Activated naive CD8-positive, alpha-beta T cell treated with anti-CD3 and anti-CD28 coated beads for 36 hours (primary cell): ENCODE data around the gene BST1. TPM values are rescaled to one million over a fixed set of nuclear protein-coding genes. Genes with fewer than 3 reads are reported as not detected.

ENCODE experiments used
- DNase-seq: peaks from one replicate; pipeline ENCODE4 v3.0.0; 2021
- H3K27ac Mint-ChIP-seq: one replicate; pipeline ENCODE4 v1.8.0; 2022; ENCODE audit warnings: mild to moderate bottlenecking, moderate library complexity, mixed read lengths
- H3K27me3 Mint-ChIP-seq: one replicate; pipeline ENCODE4 v1.8.0; 2022; ENCODE audit warnings: mild to moderate bottlenecking, mixed read lengths
- H3K36me3 Mint-ChIP-seq: one replicate; pipeline ENCODE4 v1.8.0; 2021; ENCODE audit warnings: mild to moderate bottlenecking, mixed read lengths
- H3K4me1 Mint-ChIP-seq: one replicate; pipeline ENCODE4 v1.8.0; 2021; ENCODE audit warnings: mixed read lengths
- H3K4me3 Mint-ChIP-seq: one replicate; pipeline ENCODE4 v1.8.0; 2022; ENCODE audit warnings: mild to moderate bottlenecking, moderate library complexity, mixed read lengths
- H3K9me3 Mint-ChIP-seq: one replicate; pipeline ENCODE4 v1.8.0; 2022; ENCODE audit warnings: mixed read lengths
- total RNA-seq, 2 experiments: library from RNA; stranded (reverse); gene quantifications; one replicate each; pipeline ENCODE4 v1.2.3, GENCODE V29; 2021

BST1 gene
- under 1 TPM; 0.38 to 0.54 TPM for total RNA-seq

GRCh38 chr4:15702941-15703403, at the start of gene BST1:
TSS of gene BST1 (plus strand) at chr4:15703065. CDS start at chr4:15703145, 80 bp downstream.
- DNase-seq, result peak; percentile 52
- Mint-ChIP-seq H3K27ac (no peak within 1 kb of the TSS), H3K9me3 (no peaks in the 10 kb centered on the region), H3K27me3 (peaks cover 29% of the 10 kb centered on the region), H3K4me1 (peaks cover 9% of the 10 kb centered on the region), H3K36me3 (no peaks in the 10 kb centered on the region), H3K4me3 (peak within 1 kb of the TSS; percentile 78)

DNA sequence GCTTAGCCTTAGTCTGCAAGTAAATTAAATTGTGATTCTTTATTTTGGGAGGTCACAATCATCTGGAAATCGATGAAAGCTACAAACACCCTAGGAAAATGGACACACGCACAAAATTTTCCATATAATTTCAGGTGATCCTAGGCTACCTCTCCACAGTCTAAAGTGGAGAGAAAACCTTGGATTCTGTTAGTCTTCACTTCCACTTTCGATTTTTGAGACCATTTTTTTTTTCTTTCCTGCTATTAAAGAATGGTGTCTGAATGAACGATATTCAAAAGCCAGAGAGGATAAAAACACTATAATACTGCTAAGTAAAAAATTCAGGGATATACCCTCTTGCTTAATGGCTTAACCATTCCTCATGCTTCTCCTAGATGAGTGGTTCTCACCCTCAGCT, 49.4 kb upstream of the BST1 start:
- H3K4me3 Mint-ChIP-seq, result peak overlapping the region; percentile 97
- DNase-seq, result no peak
- H3K4me1 Mint-ChIP-seq, result peaks cover 68% of the 10 kb centered on the region
- H3K9me3 Mint-ChIP-seq, result no peaks in the 10 kb centered on the region
- no peaks in the 10 kb centered on the region for H3K27me3 Mint-ChIP-seq
- H3K27ac Mint-ChIP-seq, result peak overlapping the region; percentile 95
- H3K36me3 Mint-ChIP-seq, result peaks cover 22% of the 10 kb centered on the region

GRCh38 chr4:15653864-15654592, 48.8 kb upstream of the BST1 start:
- H3K9me3 Mint-ChIP-seq, result no peaks in the 10 kb centered on the region
- H3K4me3 Mint-ChIP-seq, result peak overlapping the region; percentile 97
- H3K27ac Mint-ChIP-seq, result peak overlapping the region; percentile 95
- no peaks in the 10 kb centered on the region for H3K27me3 Mint-ChIP-seq
- DNase-seq, result peak; percentile 29
- H3K36me3 Mint-ChIP-seq, result peaks cover 21% of the 10 kb centered on the region
- peaks cover 67% of the 10 kb centered on the region for H3K4me1 Mint-ChIP-seq

DNA sequence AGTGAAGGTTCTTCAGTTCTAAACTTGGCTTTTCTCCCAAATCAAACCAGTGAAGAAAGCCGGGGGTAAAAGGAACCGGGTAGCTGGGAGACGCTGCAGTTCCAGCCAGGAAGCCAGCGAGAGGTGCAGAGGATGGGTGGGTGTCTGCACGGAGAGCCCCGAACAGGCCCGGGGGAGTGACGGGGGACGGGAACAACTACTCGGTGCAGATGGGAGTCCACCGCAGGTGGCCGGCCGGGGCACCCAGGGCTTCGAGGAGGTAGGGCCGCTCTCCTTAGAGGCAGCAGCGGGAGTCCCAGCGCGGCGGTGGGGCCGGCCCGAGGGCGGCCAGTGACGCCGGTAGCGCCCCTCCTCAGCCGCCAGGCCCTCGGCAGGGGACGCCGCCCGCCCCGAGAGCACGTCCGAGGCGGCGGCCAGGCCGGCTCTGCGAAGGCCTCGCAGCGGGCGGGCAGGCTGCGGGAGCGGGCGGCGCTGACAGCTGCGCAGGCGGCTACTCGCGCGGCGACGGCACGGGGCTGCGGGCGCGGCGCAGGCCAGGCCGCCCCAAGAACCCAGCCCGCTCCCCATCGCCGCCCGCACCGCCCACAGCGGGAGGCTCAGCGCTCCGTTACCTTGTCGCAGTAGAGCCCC, 48.2 kb upstream of the BST1 start:
- Mint-ChIP-seq H3K36me3 (peaks cover 26% of the 10 kb centered on the region), H3K27ac (peak overlapping the region; percentile 96), H3K27me3 (no peaks in the 10 kb centered on the region), H3K4me1 (peaks cover 70% of the 10 kb centered on the region), H3K4me3 (peak overlapping the region; percentile 97), H3K9me3 (no peaks in the 10 kb centered on the region)
- DNase-seq, result no peak

GRCh38 chr4:15655223-15656037, 47.4 kb upstream of the BST1 start, which contains the start of gene FBXL5:
TSS of gene FBXL5 (minus strand) at chr4:15655357. CDS start at chr4:15655287, 70 bp downstream.
- Mint-ChIP-seq H3K27me3 (no peaks in the 10 kb centered on the region), H3K9me3 (no peaks in the 10 kb centered on the region), H3K4me1 (peaks cover 71% of the 10 kb centered on the region), H3K4me3 (peak within 1 kb of the TSS; percentile 97), H3K36me3 (peaks cover 30% of the 10 kb centered on the region), H3K27ac (peak within 1 kb of the TSS; percentile 97)
- DNase-seq, result peak; percentile 93

DNA sequence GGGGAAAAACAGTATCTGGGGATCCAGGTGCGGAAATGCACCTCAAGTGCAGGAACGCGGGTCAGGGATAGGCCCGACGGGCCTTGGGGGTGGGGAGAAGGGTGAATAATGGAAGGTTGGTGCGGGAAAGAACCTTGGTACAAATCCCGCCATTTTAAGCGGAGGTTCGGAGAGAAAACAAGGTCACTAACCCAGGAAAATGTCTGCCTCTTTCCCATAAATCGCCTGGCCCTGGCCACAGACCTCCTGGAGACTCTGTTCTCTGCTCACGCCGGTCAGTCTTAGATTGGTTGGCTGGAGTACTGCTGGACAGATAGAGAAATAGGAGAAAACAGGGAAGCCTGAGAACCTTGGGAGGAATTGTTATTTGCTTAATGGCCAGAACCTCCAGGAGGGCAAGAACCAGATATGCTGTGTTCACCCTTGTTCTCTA, 46.8 kb upstream of the BST1 start:
- peaks cover 35% of the 10 kb centered on the region for H3K36me3 Mint-ChIP-seq
- peak overlapping the region; percentile 83 for H3K4me3 Mint-ChIP-seq
- H3K27ac Mint-ChIP-seq, result peak overlapping the region; percentile 97
- no peaks in the 10 kb centered on the region for H3K9me3 Mint-ChIP-seq
- no peaks in the 10 kb centered on the region for H3K27me3 Mint-ChIP-seq
- DNase-seq, result no peak
- H3K4me1 Mint-ChIP-seq, result peaks cover 69% of the 10 kb centered on the region

DNA sequence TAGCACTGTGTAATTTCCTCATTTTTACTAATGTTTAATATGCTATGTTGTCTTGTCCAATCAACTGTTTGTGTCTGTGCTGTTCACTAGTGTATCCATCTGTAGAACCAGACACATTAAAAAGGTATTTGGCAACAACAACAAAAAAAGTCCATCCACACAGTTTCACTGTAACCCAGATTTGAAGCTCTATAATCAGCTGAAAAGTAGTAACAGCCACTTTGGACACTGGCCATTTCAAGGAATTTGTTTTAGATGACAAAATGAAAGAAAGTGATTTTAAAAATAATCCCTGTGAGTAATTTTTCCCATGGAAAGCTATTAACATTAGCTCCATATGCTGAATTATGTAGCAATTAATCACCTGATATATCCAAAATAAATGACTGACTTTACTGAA, 45.5 kb upstream of the BST1 start:
- H3K27ac Mint-ChIP-seq, result no peak overlapping the region
- H3K9me3 Mint-ChIP-seq, result no peaks in the 10 kb centered on the region
- peaks cover 35% of the 10 kb centered on the region for H3K36me3 Mint-ChIP-seq
- no peak for DNase-seq
- H3K27me3 Mint-ChIP-seq, result no peaks in the 10 kb centered on the region
- H3K4me3 Mint-ChIP-seq, result no peak overlapping the region
- peaks cover 64% of the 10 kb centered on the region for H3K4me1 Mint-ChIP-seq

DNA sequence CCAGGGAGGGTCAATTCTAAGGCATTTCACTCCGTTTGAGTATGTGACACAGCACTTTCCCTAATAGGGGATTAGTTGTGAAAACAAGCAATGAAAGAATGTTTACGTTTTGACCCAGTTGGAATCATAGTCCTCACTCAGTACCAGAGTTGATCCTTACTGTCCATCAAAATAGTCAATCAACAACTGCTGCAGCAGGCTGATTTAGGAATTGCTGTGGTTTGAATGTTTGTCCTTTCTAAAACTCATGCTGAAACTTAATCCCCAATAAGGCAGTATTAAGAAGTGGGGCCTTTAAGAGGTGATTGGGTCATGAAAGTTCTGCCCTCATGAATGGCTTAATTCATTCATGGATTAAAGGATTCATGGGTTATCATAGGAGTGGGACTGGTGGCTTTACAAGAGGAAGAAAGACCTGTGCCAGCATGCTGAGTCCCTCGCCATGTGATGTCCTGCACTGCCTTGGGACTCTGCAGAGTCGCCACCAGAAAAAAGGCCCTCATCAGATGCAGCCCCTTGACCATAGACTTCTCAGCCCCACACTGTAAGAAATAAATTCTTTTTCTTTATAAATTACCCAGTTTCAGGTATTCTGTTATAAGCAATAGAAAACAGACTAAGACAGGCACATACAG, 44.6 kb upstream of the BST1 start:
- Mint-ChIP-seq H3K27me3 (no peaks in the 10 kb centered on the region), H3K4me1 (peaks cover 56% of the 10 kb centered on the region), H3K9me3 (no peaks in the 10 kb centered on the region), H3K36me3 (peaks cover 35% of the 10 kb centered on the region), H3K27ac (no peak overlapping the region), H3K4me3 (no peak overlapping the region)
- no peak for DNase-seq

DNA sequence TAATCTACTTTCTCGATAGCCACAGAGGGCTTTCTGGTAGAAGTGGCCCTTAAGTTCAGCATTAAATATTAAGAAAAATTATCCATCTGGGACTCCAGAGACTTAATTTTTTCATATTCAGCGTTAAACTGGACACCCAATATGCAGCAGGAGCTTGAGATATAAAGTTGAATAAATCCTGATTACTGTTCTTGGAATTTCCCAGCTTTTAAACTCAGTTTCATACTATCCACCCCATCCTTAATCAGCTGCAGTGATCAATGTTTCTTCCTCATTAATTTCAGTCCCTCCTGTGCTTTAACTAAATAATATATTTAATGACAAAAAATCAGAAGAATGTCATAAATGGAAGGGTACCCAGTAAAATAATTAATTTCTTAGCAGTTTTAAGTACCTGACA, 44.1 kb upstream of the BST1 start:
- Mint-ChIP-seq H3K4me3 (no peak overlapping the region), H3K36me3 (peaks cover 31% of the 10 kb centered on the region), H3K9me3 (no peaks in the 10 kb centered on the region), H3K27ac (no peak overlapping the region), H3K4me1 (peaks cover 56% of the 10 kb centered on the region), H3K27me3 (no peaks in the 10 kb centered on the region)
- no peak for DNase-seq

DNA sequence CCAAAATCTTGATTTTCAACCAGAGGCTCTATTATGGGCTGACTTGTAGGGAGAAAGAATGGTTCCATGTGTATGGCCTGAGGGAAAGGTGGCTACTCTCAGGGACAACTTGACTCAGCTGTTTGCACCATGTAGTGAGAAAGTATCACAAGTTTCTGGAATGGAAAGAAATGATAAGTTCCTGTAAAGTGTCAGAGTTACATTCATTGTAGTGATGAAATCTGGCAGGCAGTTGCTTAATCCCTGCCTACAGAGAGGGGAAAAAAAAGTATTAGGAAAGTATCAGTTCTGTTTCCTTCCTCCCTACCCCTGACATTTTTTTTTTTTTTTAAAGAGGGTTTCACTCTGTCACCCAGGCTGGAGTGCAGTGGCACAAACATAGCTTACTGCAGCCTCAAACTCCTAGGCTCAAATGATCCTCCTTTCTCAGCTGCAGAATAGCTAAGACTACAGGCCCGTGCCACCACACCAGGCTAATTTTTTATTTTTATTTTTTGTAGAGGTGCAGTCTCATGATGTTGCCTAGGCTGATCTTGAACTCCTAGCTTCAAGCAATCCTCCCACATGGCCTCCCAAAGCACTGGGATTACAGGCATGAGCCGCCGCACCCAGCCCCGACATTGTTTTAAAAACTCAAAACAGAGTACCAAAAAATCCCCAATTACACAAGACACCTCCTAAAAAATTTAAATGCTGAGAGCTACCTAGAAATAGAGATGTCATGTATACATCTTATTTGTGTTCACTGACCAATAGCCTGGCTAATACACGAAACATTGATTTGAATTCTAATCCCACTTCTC, 42.9 kb upstream of the BST1 start:
- peak; percentile 32 for DNase-seq
- no peaks in the 10 kb centered on the region for H3K27me3 Mint-ChIP-seq

GRCh38 chr4:15665753-15666365, 37.0 kb upstream of the BST1 start:
- Mint-ChIP-seq H3K27ac (peak overlapping the region; percentile 32), H3K36me3 (peaks cover 13% of the 10 kb centered on the region), H3K27me3 (no peaks in the 10 kb centered on the region)

More for the DNA sequence above, 42.9 kb upstream of the BST1 start:
- Mint-ChIP-seq H3K36me3 (peaks cover 26% of the 10 kb centered on the region), H3K4me1 (peaks cover 58% of the 10 kb centered on the region), H3K27ac (peak overlapping the region; percentile 88), H3K9me3 (no peaks in the 10 kb centered on the region), H3K4me3 (peak overlapping the region; percentile 10)

DNA sequence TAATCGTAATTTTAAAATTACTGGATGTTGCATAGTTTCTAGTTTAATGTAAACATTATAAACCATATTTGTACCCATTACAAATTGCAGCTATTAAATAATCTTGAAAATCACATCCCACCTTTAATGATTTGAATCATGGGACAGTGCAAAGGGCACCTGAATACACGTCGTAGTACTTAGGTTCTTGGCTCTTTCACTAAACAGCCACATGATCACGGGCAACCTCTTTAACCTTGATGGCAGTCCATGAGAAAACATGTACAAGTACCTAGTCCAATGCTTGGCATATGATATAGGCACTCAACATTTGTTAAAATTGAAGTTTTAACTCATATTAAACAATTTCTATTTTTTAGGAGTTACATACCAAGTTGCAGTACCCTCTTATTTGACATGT, 35.9 kb upstream of the BST1 start:
- Mint-ChIP-seq H3K36me3 (peaks cover 19% of the 10 kb centered on the region), H3K9me3 (no peaks in the 10 kb centered on the region), H3K4me1 (peaks cover 8% of the 10 kb centered on the region), H3K27ac (no peak overlapping the region), H3K4me3 (no peak overlapping the region), H3K27me3 (no peaks in the 10 kb centered on the region)
- no peak for DNase-seq

More at GRCh38 chr4:15665753-15666365, 37.0 kb upstream of the BST1 start:
- Mint-ChIP-seq H3K4me1 (peaks cover 15% of the 10 kb centered on the region), H3K4me3 (no peak overlapping the region), H3K9me3 (no peaks in the 10 kb centered on the region)
- DNase-seq, result no peak

DNA sequence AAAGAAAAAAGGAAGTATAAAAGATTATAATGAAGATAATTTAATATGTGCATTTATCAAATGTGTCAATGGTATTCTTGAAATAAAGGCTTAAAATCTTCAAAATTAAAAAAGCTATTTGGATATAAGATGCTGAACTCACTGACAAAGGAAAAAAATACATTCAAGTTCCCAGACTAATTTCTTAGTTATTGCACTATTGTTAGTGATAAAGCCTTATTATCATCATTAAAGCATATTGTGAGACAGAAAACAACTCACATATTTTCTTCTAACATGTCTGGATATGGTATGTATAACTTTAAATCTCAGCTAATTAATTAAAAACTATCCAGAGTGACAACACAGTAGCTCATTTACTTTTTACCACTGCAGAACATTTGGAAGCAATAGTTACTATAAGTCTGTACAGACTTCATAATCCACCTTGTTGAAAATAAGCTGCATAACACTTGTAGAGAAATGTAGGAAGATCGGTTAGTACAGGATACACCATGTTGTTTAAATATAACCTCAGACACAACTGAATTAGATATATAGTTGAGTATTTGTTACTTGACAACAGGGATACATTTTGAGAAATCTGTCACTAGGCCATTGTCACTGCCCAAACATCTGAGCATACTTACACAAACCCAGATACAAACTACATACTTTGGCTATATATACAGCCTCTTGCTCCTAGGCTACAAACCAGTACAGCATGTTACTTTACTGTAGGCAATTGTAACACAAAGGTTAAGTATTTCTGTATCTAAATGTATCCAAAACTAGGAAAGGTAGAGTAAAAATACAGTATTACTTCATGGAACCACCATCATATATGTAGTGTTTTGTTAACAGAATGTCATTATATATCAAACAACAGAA, 34.1 kb upstream of the BST1 start:
- no peaks in the 10 kb centered on the region for H3K9me3 Mint-ChIP-seq
- no peak for DNase-seq
- no peak overlapping the region for H3K4me3 Mint-ChIP-seq
- H3K36me3 Mint-ChIP-seq, result peaks cover 19% of the 10 kb centered on the region
- peaks cover 4% of the 10 kb centered on the region for H3K4me1 Mint-ChIP-seq
- no peak overlapping the region for H3K27ac Mint-ChIP-seq
- no peaks in the 10 kb centered on the region for H3K27me3 Mint-ChIP-seq
